Transverse colon (tissue), 4 donors: ENCODE measurements around the gene HMGN1.

Source experiments
- EP300 ChIP-seq: sonication (generic); formaldehyde crosslinking; IDR thresholded peaks from one replicate; pipeline ENCODE4 v1.6.1; 2017; ENCODE audit warnings: antibody characterized with exemption, low read depth
- POLR2A ChIP-seq: fragments of 450-650 bp; IDR thresholded peaks from one replicate; pipeline ENCODE4 v1.6.1; 2016; ENCODE audit warnings: antibody characterized with exemption, mild to moderate bottlenecking, moderate library complexity
- POLR2AphosphoS5 ChIP-seq, 3 donors: sonication (generic); formaldehyde crosslinking; IDR thresholded peaks; one replicate each; pipeline ENCODE4 v1.6.1; 2016; ENCODE audit warnings: antibody characterized with exemption in 3 of 3
- TF ChIP-seq, protein P1 (sequence below), 5 experiments: fragments of 200-600 bp in 3 of 5; fragments of 450-650 bp in 2 of 5; sonication (generic) in 3 of 5; IDR thresholded peaks; 1 replicate in 2 of 5; 2 replicates in 3 of 5; pipeline ENCODE4 v1.5.1; 2016 to 2017; ENCODE audit warnings: antibody characterized with exemption in 5 of 5, inconsistent platforms in 3 of 5, mild to moderate bottlenecking in 2 of 5, moderate library complexity in 1 of 5

DNA sequence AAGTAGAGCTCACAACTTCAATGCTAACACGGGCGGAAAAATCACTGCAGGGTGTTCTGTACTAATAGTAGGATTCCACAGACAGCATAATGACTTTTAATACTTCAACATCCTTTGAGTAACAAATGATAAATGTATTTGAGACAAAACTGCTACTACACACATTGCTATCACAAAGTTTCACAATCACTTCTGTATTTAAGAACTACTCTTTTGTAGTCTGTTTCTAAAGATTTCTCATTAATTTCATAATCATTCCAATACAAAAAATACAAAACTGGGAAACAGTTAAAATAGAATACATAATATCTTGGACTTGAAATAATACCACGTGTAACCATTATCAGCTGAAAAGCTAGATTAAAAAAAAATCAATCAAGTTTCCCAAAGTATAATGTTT lies 2.7 kb downstream of the HMGN1 start:
- TF ChIP-seq POLR2AphosphoS5 (IDR thresholded peaks at IDR 0.05) (no peak), POLR2A (no peak), EP300 (no peak)
- TF ChIP-seq, protein P1, sequence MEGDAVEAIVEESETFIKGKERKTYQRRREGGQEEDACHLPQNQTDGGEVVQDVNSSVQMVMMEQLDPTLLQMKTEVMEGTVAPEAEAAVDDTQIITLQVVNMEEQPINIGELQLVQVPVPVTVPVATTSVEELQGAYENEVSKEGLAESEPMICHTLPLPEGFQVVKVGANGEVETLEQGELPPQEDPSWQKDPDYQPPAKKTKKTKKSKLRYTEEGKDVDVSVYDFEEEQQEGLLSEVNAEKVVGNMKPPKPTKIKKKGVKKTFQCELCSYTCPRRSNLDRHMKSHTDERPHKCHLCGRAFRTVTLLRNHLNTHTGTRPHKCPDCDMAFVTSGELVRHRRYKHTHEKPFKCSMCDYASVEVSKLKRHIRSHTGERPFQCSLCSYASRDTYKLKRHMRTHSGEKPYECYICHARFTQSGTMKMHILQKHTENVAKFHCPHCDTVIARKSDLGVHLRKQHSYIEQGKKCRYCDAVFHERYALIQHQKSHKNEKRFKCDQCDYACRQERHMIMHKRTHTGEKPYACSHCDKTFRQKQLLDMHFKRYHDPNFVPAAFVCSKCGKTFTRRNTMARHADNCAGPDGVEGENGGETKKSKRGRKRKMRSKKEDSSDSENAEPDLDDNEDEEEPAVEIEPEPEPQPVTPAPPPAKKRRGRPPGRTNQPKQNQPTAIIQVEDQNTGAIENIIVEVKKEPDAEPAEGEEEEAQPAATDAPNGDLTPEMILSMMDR (IDR thresholded peaks at IDR 0.05): no peak
